GM21825 (cell line): ENCODE measurements around the gene FSD1.
"Not testable (repeated sequence)": the region's sequence is repeated elsewhere in the genome, so short reads cannot be mapped to it uniquely, and the experiment has no call there.

Source experiments
- ATAC-seq: cut with Tn5 transposase; IDR thresholded peaks from one replicate; pipeline ENCODE4 v1.9.1; 2021; ENCODE audit warnings: mild to moderate bottlenecking, moderate library complexity; ENCODE audit not compliant: unreplicated experiment

FSD1 gene

GRCh38 chr19:4284176-4284958 lies 20.0 kb upstream of the FSD1 start:
- no peak for ATAC-seq

- ATAC-seq = no peak
These were observed 19.4 kb upstream of the FSD1 start for GRCh38 chr19:4284974-4285373.

GRCh38 chr19:4286141-4286540 lies 18.3 kb upstream of the FSD1 start:
- ATAC-seq = not testable (repeated sequence)

- ATAC-seq = no peak
These were observed 16.2 kb upstream of the FSD1 start for GRCh38 chr19:4288091-4288777.

- no peak for ATAC-seq
These were observed 13.1 kb upstream of the FSD1 start for GRCh38 chr19:4291184-4291732.

- ATAC-seq = no peak
These were observed 11.9 kb upstream of the FSD1 start for GRCh38 chr19:4292515-4292914.

GRCh38 chr19:4294389-4294788 lies 10.0 kb upstream of the FSD1 start:
- no peak for ATAC-seq

- no peak for ATAC-seq
These were observed 8.2 kb upstream of the FSD1 start for GRCh38 chr19:4295972-4296771.

GRCh38 chr19:4297901-4298809 lies 6.2 kb upstream of the FSD1 start:
- ATAC-seq = no peak

GRCh38 chr19:4298810-4299550 lies 5.4 kb upstream of the FSD1 start:
- ATAC-seq = no peak

GRCh38 chr19:4300589-4300988 lies 3.8 kb upstream of the FSD1 start:
- ATAC-seq = no peak

GRCh38 chr19:4301590-4302242 lies 2.7 kb upstream of the FSD1 start:
- no peak for ATAC-seq

- ATAC-seq = no peak
These were observed 2.2 kb upstream of the FSD1 start, which contains the start of gene TMIGD2 for GRCh38 chr19:4302243-4302640. Gene TMIGD2 (minus strand): TSS chr19:4302389. CDS start chr19:4302385, 4 bp downstream.

- ATAC-seq = no peak
These were observed 420 bp upstream of the FSD1 start for GRCh38 chr19:4303819-4304537.

GRCh38 chr19:4305257-4305612 lies 837 bp downstream of the FSD1 start:
- ATAC-seq = no peak

- ATAC-seq = no peak
These were observed 1.3 kb downstream of the FSD1 start for GRCh38 chr19:4305659-4306058.

- ATAC-seq = no peak
These were observed 6.1 kb downstream of the FSD1 start for GRCh38 chr19:4310247-4311121.
